Astrocyte (in vitro differentiated cells and primary cell): ENCODE data around the gene VPS13D.

Experiments
- EZH2 ChIP-seq: IDR thresholded peaks from 2 replicates; pipeline ENCODE4 v1.6.1; 2012; ENCODE audit warnings: mild to moderate bottlenecking, low read length, inconsistent platforms; ENCODE audit not compliant: insufficient read depth
- TF ChIP-seq, protein P1 (sequence below): IDR thresholded peaks from 2 replicates; pipeline ENCODE4 v1.5.1; 2011; ENCODE audit warnings: low read depth, mild to moderate bottlenecking, inconsistent platforms, low read length, moderate library complexity; ENCODE audit not compliant: insufficient read depth

- TF ChIP-seq, protein P1, sequence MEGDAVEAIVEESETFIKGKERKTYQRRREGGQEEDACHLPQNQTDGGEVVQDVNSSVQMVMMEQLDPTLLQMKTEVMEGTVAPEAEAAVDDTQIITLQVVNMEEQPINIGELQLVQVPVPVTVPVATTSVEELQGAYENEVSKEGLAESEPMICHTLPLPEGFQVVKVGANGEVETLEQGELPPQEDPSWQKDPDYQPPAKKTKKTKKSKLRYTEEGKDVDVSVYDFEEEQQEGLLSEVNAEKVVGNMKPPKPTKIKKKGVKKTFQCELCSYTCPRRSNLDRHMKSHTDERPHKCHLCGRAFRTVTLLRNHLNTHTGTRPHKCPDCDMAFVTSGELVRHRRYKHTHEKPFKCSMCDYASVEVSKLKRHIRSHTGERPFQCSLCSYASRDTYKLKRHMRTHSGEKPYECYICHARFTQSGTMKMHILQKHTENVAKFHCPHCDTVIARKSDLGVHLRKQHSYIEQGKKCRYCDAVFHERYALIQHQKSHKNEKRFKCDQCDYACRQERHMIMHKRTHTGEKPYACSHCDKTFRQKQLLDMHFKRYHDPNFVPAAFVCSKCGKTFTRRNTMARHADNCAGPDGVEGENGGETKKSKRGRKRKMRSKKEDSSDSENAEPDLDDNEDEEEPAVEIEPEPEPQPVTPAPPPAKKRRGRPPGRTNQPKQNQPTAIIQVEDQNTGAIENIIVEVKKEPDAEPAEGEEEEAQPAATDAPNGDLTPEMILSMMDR, result no peak
- TF ChIP-seq EZH2, result no peak
Measured at GRCh38 chr1:12487520-12487919, 257.7 kb downstream of the VPS13D start.
